AML-193 (cell line): ENCODE measurements around the gene DPF3.

ENCODE experiments used
- DNase-seq, 2 experiments: peaks; one replicate each; lab custom pipeline; 2025; lab: John Stamatoyannopoulos, UW

The DPF3 gene

GRCh38 chr14:72742118-72742837, 151.6 kb downstream of the DPF3 start:
- DNase-seq = no peak

GRCh38 chr14:72741826-72742117, 152.1 kb downstream of the DPF3 start:
- DNase-seq = no peak

GRCh38 chr14:72740966-72741825, 152.7 kb downstream of the DPF3 start:
- DNase-seq = no peak

GRCh38 chr14:72740504-72740961, 153.4 kb downstream of the DPF3 start:
- no peak for DNase-seq

GRCh38 chr14:72739446-72740405, 154.2 kb downstream of the DPF3 start:
- DNase-seq = no peak

GRCh38 chr14:72738161-72738611, 155.7 kb downstream of the DPF3 start:
- DNase-seq = no peak

- no peak for DNase-seq
These were observed 156.3 kb downstream of the DPF3 start for GRCh38 chr14:72737560-72737943.

GRCh38 chr14:72736786-72737559, 156.9 kb downstream of the DPF3 start:
- no peak for DNase-seq

GRCh38 chr14:72736308-72736707, 157.6 kb downstream of the DPF3 start:
- no peak for DNase-seq

- no peak for DNase-seq
These were observed 161.7 kb downstream of the DPF3 start for GRCh38 chr14:72732022-72732780.

- no peak for DNase-seq
These were observed 162.5 kb downstream of the DPF3 start for GRCh38 chr14:72731252-72732020.

- no peak for DNase-seq
These were observed 163.4 kb downstream of the DPF3 start for GRCh38 chr14:72730468-72730867.

- no peak for DNase-seq
These were observed 167.5 kb downstream of the DPF3 start for GRCh38 chr14:72726444-72726843.

- no peak for DNase-seq
These were observed 169.9 kb downstream of the DPF3 start for GRCh38 chr14:72723858-72724530.

- DNase-seq = no peak
These were observed 171.6 kb downstream of the DPF3 start for GRCh38 chr14:72722201-72722785.

- DNase-seq = no peak
These were observed 172.8 kb downstream of the DPF3 start for GRCh38 chr14:72721083-72721482.

GRCh38 chr14:72717220-72717619, 176.7 kb downstream of the DPF3 start:
- DNase-seq = no peak

- no peak for DNase-seq
These were observed 177.4 kb downstream of the DPF3 start for GRCh38 chr14:72716476-72716875.

GRCh38 chr14:72715850-72716228, 178.1 kb downstream of the DPF3 start:
- no peak for DNase-seq
